ENCODE results near the gene AARS1.

DNA sequence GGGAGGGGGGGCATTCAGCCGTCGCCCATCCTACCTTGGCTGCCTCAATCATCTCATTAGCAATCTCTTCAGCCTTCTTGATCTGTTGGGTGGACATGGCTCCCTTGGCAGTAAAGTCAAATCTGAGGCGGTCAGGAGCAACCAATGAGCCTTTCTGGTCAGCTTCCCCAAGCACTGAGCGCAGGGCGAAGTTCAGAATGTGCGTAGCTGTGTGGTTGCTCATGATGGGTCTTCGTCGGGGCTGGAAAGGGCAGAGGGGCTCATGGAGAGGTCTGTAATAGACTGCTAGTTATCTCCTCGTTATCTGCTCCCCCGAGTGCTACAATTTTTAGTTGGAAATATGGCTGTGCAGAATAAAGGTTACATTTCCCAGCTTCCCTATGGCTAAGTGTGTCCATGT is 30.4 kb downstream of the AARS1 start:
- no peak for TF ChIP-seq POLR2A (IDR thresholded peaks at IDR 0.05)
- TF ChIP-seq, protein P1, sequence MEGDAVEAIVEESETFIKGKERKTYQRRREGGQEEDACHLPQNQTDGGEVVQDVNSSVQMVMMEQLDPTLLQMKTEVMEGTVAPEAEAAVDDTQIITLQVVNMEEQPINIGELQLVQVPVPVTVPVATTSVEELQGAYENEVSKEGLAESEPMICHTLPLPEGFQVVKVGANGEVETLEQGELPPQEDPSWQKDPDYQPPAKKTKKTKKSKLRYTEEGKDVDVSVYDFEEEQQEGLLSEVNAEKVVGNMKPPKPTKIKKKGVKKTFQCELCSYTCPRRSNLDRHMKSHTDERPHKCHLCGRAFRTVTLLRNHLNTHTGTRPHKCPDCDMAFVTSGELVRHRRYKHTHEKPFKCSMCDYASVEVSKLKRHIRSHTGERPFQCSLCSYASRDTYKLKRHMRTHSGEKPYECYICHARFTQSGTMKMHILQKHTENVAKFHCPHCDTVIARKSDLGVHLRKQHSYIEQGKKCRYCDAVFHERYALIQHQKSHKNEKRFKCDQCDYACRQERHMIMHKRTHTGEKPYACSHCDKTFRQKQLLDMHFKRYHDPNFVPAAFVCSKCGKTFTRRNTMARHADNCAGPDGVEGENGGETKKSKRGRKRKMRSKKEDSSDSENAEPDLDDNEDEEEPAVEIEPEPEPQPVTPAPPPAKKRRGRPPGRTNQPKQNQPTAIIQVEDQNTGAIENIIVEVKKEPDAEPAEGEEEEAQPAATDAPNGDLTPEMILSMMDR (IDR thresholded peaks at IDR 0.05) = no peak

Measured in Peyer's patch (tissue), 4 donors.